ENCODE data around the gene PCGF3. TPM values are rescaled to one million over a fixed set of nuclear protein-coding genes. Genes with fewer than 3 reads are reported as not detected.
A peak's percentile ranks its signal among the peaks of the same experiment; 100 is the strongest.
"Not testable (repeated sequence)": the region's sequence is repeated elsewhere in the genome, so short reads cannot be mapped to it uniquely, and the experiment has no call there.

The PCGF3 gene
- total and polyA plus RNA-seq, 9 of the 15 experiments (the other 6 are each of a cell fraction or from before 2014, with no cell fraction given) = 2.6 to 46.1 (median 20.3) TPM

DNA sequence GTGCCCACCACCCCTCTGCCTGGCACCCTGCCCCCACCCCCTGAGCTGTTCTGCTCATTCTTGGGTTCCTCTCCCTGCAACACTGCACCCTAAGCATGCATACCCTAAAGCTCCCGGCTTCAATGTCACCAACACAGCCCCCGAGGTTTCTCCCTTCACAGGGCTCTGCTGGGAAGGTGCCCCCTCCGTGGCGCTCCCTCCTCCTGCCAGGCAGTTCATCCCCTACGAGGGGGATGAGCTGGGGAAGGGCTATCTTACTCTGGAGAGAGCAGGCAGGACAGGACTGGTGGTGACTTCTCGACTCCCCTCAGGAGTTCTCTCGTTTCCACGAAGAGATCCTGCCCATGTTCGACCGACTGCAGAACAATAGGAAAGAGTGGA lies 38.1 kb upstream of the PCGF3 start:
- in situ Hi-C loops (cut with MboI) = no loop called here
- Histone ChIP-seq H3K4me2 (ENCODE audit: insufficient read depth, low read length) (no peak overlapping the region), H3K9me3 (replicated peaks; ENCODE audit: control insufficient read depth, insufficient read depth, low read depth, low read length) (no peaks in the 10 kb centered on the region), H3K4me1 (replicated peaks in 1 of 2; ENCODE audit: control insufficient read depth in 2 of 2, insufficient read depth in 2 of 2, low read length in 2 of 2) (peaks cover 0 to 35% of the 10 kb centered on the region in 2 experiments; a peak in 2 of 5 replicates), H3K27ac (ENCODE audit: extremely low read depth, low read depth, low read length) (no peak overlapping the region), H4K20me1 (replicated peaks; ENCODE audit: control insufficient read depth, insufficient read depth, low read length) (no peaks in the 10 kb centered on the region), H3K4me3 (no peak overlapping the region), H3K36me3 (ENCODE audit: control insufficient read depth, insufficient read depth, low read length) (peaks cover 21% of the 10 kb centered on the region), H3K9ac (ENCODE audit: insufficient read depth in 1 of 2, low read depth in 2 of 2, low read length in 2 of 2) (no peak overlapping the region; a peak in 1 of 4 replicates), H2AFZ (ENCODE audit: low read depth, low read length) (no peak overlapping the region), H3K79me2 (ENCODE audit: control insufficient read depth, insufficient read depth, low read length) (no peaks in the 10 kb centered on the region), H3K9me1 (ENCODE audit: control insufficient read depth, insufficient read depth, low read length) (no peaks in the 10 kb centered on the region), H3K27me3 (ENCODE audit: control insufficient read depth in 2 of 2, insufficient read depth in 2 of 2, low read length in 2 of 2) (peaks cover 13 to 42% of the 10 kb centered on the region in 2 experiments; a peak in 3 of 5 replicates)
- CTCF ChIA-PET (ENCODE audit: low intra/inter-chr PET ratio) = no interaction called here
- TF ChIP-seq TCF7L2 (IDR thresholded peaks at IDR 0.05; ENCODE audit: low read depth, low read length) (no peak), NR2C2 (CRISPR knock-in tag; IDR thresholded peaks at IDR 0.05) (no peak), NR2C2 (tag; IDR thresholded peaks at IDR 0.05) (no peak), POLR2A (conservative IDR thresholded peaks at IDR 0.05) (peak; percentile 36; the same call in 1 of the 2 replicates)
- FAIRE-seq (no peak), ATAC-seq (no peak), DNase-seq (ENCODE audit: extremely low read depth in 1 of 4, low spot score in 3 of 4) (no peak)
- no TSS peak for BruUV-seq (replicated peaks)
- POLR2A ChIA-PET = interaction anchor here (1.5 kb wide), 1 partner anchor 20 kb away, joined by 3 read pairs; no protein-coding TSS in a partner anchor
- intact Hi-C loops (cut with micrococcal nuclease) = no loop called here
- WGBS (ENCODE audit: insufficient coverage, low coverage, missing lambda C conversion rate) = 38% methylated on average over 10 of the region's 10 CpGs

GRCh38 chr4:668219-668618 lies 37.4 kb upstream of the PCGF3 start:
- POLR2A ChIA-PET = interaction anchor here (0.8 kb wide), 1 partner anchor 13 kb away, joined by 4 read pairs; no protein-coding TSS in a partner anchor
- ATAC-seq; FAIRE-seq; H4K20me1 ChIP-seq (replicated peaks; ENCODE audit: control insufficient read depth, insufficient read depth, low read length); H3K9ac ChIP-seq (ENCODE audit: insufficient read depth in 1 of 2, low read depth in 2 of 2, low read length in 2 of 2); CTCF ChIA-PET (ENCODE audit: low intra/inter-chr PET ratio); BruUV-seq (replicated peaks); H2AFZ ChIP-seq (ENCODE audit: low read depth, low read length); H3K79me2 ChIP-seq (ENCODE audit: control insufficient read depth, insufficient read depth, low read length); DNase-seq (ENCODE audit: extremely low read depth in 1 of 4, low spot score in 3 of 4); H3K4me2 ChIP-seq (ENCODE audit: insufficient read depth, low read length); in situ Hi-C loops (cut with MboI); H3K4me3 ChIP-seq; H3K9me1 ChIP-seq (ENCODE audit: control insufficient read depth, insufficient read depth, low read length); H3K27ac ChIP-seq (ENCODE audit: extremely low read depth, low read depth, low read length); H3K9me3 ChIP-seq (replicated peaks; ENCODE audit: control insufficient read depth, insufficient read depth, low read depth, low read length); intact Hi-C loops (cut with micrococcal nuclease): not testable (repeated sequence)
- Histone ChIP-seq H3K36me3 (ENCODE audit: control insufficient read depth, insufficient read depth, low read length) (peaks cover 28% of the 10 kb centered on the region), H3K4me1 (replicated peaks in 1 of 2; ENCODE audit: control insufficient read depth in 2 of 2, insufficient read depth in 2 of 2, low read length in 2 of 2) (peaks cover 2 to 36% of the 10 kb centered on the region in 2 experiments; a peak in 4 of 5 replicates), H3K27me3 (ENCODE audit: control insufficient read depth in 2 of 2, insufficient read depth in 2 of 2, low read length in 2 of 2) (peaks cover 9 to 35% of the 10 kb centered on the region in 2 experiments; a peak in 3 of 5 replicates)
- WGBS (ENCODE audit: insufficient coverage, low coverage, missing lambda C conversion rate) = 50% methylated on average over 5 of the region's 6 CpGs
- TF ChIP-seq POLR2A (conservative IDR thresholded peaks at IDR 0.05) = 0 out of 2 replicates have a peak, but pooled peaks have one; percentile 11
- TF ChIP-seq, protein P1, sequence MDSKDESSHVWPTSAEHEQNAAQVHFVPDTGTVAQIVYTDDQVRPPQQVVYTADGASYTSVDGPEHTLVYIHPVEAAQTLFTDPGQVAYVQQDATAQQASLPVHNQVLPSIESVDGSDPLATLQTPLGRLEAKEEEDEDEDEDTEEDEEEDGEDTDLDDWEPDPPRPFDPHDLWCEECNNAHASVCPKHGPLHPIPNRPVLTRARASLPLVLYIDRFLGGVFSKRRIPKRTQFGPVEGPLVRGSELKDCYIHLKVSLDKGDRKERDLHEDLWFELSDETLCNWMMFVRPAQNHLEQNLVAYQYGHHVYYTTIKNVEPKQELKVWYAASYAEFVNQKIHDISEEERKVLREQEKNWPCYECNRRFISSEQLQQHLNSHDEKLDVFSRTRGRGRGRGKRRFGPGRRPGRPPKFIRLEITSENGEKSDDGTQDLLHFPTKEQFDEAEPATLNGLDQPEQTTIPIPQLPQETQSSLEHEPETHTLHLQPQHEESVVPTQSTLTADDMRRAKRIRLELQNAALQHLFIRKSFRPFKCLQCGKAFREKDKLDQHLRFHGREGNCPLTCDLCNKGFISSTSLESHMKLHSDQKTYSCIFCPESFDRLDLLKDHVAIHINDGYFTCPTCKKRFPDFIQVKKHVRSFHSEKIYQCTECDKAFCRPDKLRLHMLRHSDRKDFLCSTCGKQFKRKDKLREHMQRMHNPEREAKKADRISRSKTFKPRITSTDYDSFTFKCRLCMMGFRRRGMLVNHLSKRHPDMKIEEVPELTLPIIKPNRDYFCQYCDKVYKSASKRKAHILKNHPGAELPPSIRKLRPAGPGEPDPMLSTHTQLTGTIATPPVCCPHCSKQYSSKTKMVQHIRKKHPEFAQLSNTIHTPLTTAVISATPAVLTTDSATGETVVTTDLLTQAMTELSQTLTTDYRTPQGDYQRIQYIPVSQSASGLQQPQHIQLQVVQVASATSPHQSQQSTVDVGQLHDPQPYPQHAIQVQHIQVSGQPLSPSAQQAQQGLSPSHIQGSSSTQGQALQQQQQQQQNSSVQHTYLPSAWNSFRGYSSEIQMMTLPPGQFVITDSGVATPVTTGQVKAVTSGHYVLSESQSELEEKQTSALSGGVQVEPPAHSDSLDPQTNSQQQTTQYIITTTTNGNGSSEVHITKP (IDR thresholded peaks at IDR 0.05; ENCODE audit: partially characterized antibody) = peak; percentile 58

Data from K562 (cell line).